A673 (cell line): Measurements from ENCODE around the gene C15orf62. TPM values are rescaled to one million over a fixed set of nuclear protein-coding genes. Genes with fewer than 3 reads are reported as not detected.

ENCODE experiments used
- BruUV-seq: library from RNA; stranded (reverse); fragments of 400-500 nt; replicated peaks from 2 replicates; lab custom pipeline; 2021; lab: Mats Ljungman, UMichigan
- CTCF ChIA-PET: fragments of 300-600 bp; sonication (Branson Sonifier 250); formaldehyde crosslinking; loops from one replicate; lab custom pipeline; 2022; ENCODE audit warnings: antibody characterized with exemption; lab: Charles Lee
- POLR2A ChIA-PET: fragments of 300-600 bp; sonication (Branson Sonifier 250); formaldehyde crosslinking; loops from one replicate; lab custom pipeline; 2022; ENCODE audit warnings: antibody characterized with exemption; ENCODE audit not compliant: low non-redundant PET; lab: Charles Lee
- DNase-seq: peaks from one replicate; pipeline ENCODE4 v3.0.0-alpha.2; 2015; ENCODE audit warnings: low spot score
- H3K27ac ChIP-seq: fragments of 200-600 bp; sonication (generic); 2 replicates; pipeline ENCODE4 v1.5.1; 2016; ENCODE audit warnings: mixed run types, low read depth, mild to moderate bottlenecking, mixed read lengths, antibody characterized with exemption, low read length; ENCODE audit not compliant: poor library complexity, severe bottlenecking
- H3K27me3 ChIP-seq: fragments of 200-600 bp; sonication (generic); replicated peaks from 2 replicates; pipeline ENCODE4 v1.6.1; 2017; ENCODE audit warnings: mixed run types, low read depth, mild to moderate bottlenecking, mixed read lengths, antibody characterized with exemption, low read length; ENCODE audit not compliant: insufficient read depth, poor library complexity
- H3K36me3 ChIP-seq: fragments of 200-600 bp; sonication (generic); 2 replicates; pipeline ENCODE4 v1.6.1; 2016; ENCODE audit warnings: mixed run types, mild to moderate bottlenecking, mixed read lengths, antibody characterized with exemption, low read length; ENCODE audit not compliant: insufficient read depth, poor library complexity, severe bottlenecking
- H3K4me1 ChIP-seq: fragments of 200-600 bp; sonication (generic); 2 replicates; pipeline ENCODE4 v1.6.1; 2017; ENCODE audit warnings: mixed run types, mild to moderate bottlenecking, mixed read lengths, antibody characterized with exemption, low read length; ENCODE audit not compliant: insufficient read depth, poor library complexity, severe bottlenecking
- H3K4me3 ChIP-seq: fragments of 200-600 bp; sonication (generic); 2 replicates; pipeline ENCODE4 v1.5.1; 2016; ENCODE audit warnings: low read depth, mixed run types, mild to moderate bottlenecking, mixed read lengths, low read length; ENCODE audit not compliant: poor library complexity, severe bottlenecking
- H3K9me3 ChIP-seq: fragments of 200-600 bp; sonication (generic); 2 replicates; pipeline ENCODE4 v1.6.1; 2016; ENCODE audit warnings: mixed run types, low read depth, mild to moderate bottlenecking, mixed read lengths, antibody characterized with exemption, low read length; ENCODE audit not compliant: poor library complexity, severe bottlenecking
- EZH2 ChIP-seq: fragments of 200-600 bp; sonication (generic); IDR thresholded peaks from 2 replicates; pipeline ENCODE4 v1.6.1; 2017; ENCODE audit warnings: borderline replicate concordance, low read depth, mild to moderate bottlenecking, mixed read lengths, antibody characterized with exemption, low read length; ENCODE audit not compliant: poor library complexity, severe bottlenecking
- intact Hi-C: fragments of 100-400 bp; cut with micrococcal nuclease; formaldehyde crosslinking; loops from one replicate; pipeline ENCODE4 v1.10.0; 2022; ENCODE audit not compliant: unreplicated experiment
- total RNA-seq: library from RNA; stranded (reverse); gene quantifications from 2 replicates; pipeline ENCODE4 v1.2.3, GENCODE V29; 2021
- TF ChIP-seq, protein P1 (sequence below): fragments of 300-800, 200-600 bp; sonication (generic); conservative IDR thresholded peaks from 2 replicates; pipeline ENCODE4 v1.5.1; 2017; ENCODE audit warnings: low read depth, mild to moderate bottlenecking, antibody characterized with exemption, low read length, moderate library complexity, mixed read lengths

Gene C15orf62
- total RNA-seq, 1 experiment from 2014 or later = 0.62 TPM

- Histone ChIP-seq H3K27me3 (no peaks in the 10 kb centered on the region), H3K36me3 (peaks cover 9% of the 10 kb centered on the region)
- CTCF ChIA-PET = no interaction called here
These were observed 454 bp downstream of the C15orf62 start for GRCh38 chr15:40770147-40770721.

DNA sequence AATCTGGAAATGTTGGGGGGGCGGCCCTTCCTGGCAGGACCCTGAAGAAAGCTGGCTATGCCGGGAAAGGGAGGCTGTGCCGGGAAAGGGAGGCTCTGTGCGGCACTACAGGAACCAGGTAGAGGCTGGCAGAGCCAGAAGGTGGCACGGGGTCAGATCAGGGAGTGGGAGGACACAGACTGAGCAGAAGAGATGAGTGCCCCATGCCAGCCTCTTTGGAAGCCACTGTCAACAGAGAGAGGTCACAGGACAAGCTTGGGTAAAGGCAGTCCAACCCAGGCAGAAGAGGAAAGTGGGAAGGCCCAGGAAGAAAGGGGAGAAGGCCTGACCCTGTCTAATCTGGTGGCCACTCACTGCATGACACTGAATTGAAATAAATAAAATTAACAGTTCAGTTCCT, 1.5 kb downstream of the C15orf62 start:
- BruUV-seq = no TSS peak
- CTCF ChIA-PET = no interaction called here
- Histone ChIP-seq H3K4me1 (peaks cover 23% of the 10 kb centered on the region), H3K27ac (no peak overlapping the region), H3K36me3 (peaks cover 18% of the 10 kb centered on the region), H3K27me3 (no peaks in the 10 kb centered on the region), H3K9me3 (no peaks in the 10 kb centered on the region), H3K4me3 (no peak overlapping the region)
- POLR2A ChIA-PET = no interaction called here
- TF ChIP-seq, protein P1, sequence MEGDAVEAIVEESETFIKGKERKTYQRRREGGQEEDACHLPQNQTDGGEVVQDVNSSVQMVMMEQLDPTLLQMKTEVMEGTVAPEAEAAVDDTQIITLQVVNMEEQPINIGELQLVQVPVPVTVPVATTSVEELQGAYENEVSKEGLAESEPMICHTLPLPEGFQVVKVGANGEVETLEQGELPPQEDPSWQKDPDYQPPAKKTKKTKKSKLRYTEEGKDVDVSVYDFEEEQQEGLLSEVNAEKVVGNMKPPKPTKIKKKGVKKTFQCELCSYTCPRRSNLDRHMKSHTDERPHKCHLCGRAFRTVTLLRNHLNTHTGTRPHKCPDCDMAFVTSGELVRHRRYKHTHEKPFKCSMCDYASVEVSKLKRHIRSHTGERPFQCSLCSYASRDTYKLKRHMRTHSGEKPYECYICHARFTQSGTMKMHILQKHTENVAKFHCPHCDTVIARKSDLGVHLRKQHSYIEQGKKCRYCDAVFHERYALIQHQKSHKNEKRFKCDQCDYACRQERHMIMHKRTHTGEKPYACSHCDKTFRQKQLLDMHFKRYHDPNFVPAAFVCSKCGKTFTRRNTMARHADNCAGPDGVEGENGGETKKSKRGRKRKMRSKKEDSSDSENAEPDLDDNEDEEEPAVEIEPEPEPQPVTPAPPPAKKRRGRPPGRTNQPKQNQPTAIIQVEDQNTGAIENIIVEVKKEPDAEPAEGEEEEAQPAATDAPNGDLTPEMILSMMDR = no peak
- no peak for TF ChIP-seq EZH2
- intact Hi-C loops = no loop called here
- no peak for DNase-seq

More at GRCh38 chr15:40770147-40770721, 454 bp downstream of the C15orf62 start:
- POLR2A ChIA-PET = no interaction called here
- Histone ChIP-seq H3K9me3 (no peaks in the 10 kb centered on the region), H3K4me1 (peaks cover 33% of the 10 kb centered on the region), H3K4me3 (no peak overlapping the region), H3K27ac (peak overlapping the region; percentile 69)
- DNase-seq = no peak
- intact Hi-C loops = no loop called here
- BruUV-seq = no TSS peak
- TF ChIP-seq, protein P1 = no peak
- TF ChIP-seq EZH2 = no peak

DNA sequence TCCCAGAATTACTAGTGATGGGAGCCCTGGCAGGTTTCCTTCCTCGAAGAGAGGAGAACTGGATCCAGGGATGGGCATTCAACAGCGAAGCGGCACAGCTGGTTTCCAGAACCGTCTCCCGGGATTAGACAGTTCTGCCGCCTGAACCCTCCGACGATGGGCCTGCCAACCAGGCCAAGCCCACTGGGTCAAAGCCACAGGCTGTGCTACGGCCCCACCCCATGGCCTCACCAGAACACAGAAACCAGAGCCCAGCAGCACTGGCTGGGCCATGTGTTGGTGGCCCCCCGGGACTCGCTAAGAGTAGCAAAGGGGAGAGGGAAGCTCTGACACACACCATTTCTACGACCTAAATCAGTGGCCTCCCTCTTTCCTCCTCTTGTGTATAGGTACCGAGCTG, 2.2 kb downstream of the C15orf62 start:
- no peaks in the 10 kb centered on the region for H3K9me3 ChIP-seq
- no TSS peak for BruUV-seq
- H3K36me3 ChIP-seq = peaks cover 19% of the 10 kb centered on the region
- H3K4me3 ChIP-seq = no peak overlapping the region
- POLR2A ChIA-PET = interaction anchor here (0.6 kb wide), 1 partner anchor 190 kb away, joined by 8 read pairs; no protein-coding TSS in a partner anchor
- no peaks in the 10 kb centered on the region for H3K27me3 ChIP-seq
- intact Hi-C loops = no loop called here
- no peak overlapping the region for H3K27ac ChIP-seq
- no peak for DNase-seq
- TF ChIP-seq, protein P1 = no peak
- no peak for TF ChIP-seq EZH2
- H3K4me1 ChIP-seq = peaks cover 18% of the 10 kb centered on the region
- CTCF ChIA-PET = no interaction called here
